ENCODE measurements around the gene NR2F1-AS1.

The NR2F1-AS1 gene

GRCh38 chr5:93378073-93378472 lies 202.9 kb downstream of the NR2F1-AS1 start:
- DNase-seq, result no peak

GRCh38 chr5:93371893-93372292 lies 209.1 kb downstream of the NR2F1-AS1 start:
- no peak for DNase-seq

GRCh38 chr5:93364378-93364777 lies 216.6 kb downstream of the NR2F1-AS1 start:
- no peak for DNase-seq

GRCh38 chr5:93360436-93361088 lies 220.5 kb downstream of the NR2F1-AS1 start:
- no peak for DNase-seq

- no peak for DNase-seq
Measured at GRCh38 chr5:93359960-93360305, 221.1 kb downstream of the NR2F1-AS1 start.

Data from stimulated activated CD4-positive, alpha-beta T cell treated with anti-CD3 and anti-CD28 coated beads, Interleukin-2, amount 100 ng/mL, for 24 hours (primary cell).